CD4-positive, alpha-beta T cell (primary cell): Measurements from ENCODE around the gene CCDC185. TPM values are rescaled to one million over a fixed set of nuclear protein-coding genes. Genes with fewer than 3 reads are reported as not detected.

ENCODE experiments used
- ATAC-seq: fragments of 200-7000 bp; cut with Tn5 transposase; one replicate; pipeline ENCODE4 v1.10.0; 2022; ENCODE audit warnings: mild to moderate bottlenecking; ENCODE audit not compliant: poor library complexity
- CTCF ChIA-PET: fragments of 350-600 bp; sonication (Branson Sonifier 250); formaldehyde crosslinking; loops from one replicate; lab custom pipeline; 2021; ENCODE audit warnings: antibody characterized with exemption, inconsistent platforms; lab: Charles Lee
- POLR2A ChIA-PET: fragments of 350-600 bp; sonication (Branson Sonifier 250); formaldehyde crosslinking; loops from one replicate; lab custom pipeline; 2021; ENCODE audit warnings: antibody characterized with exemption, inconsistent platforms; lab: Charles Lee
- DNase-seq, 14 experiments: peaks; one replicate each; pipeline ENCODE4 v3.0.0-alpha.2; 2013 to 2020; ENCODE audit warnings: mixed read lengths in 2 of 14
- H3K27ac ChIP-seq, 2 donors: one replicate each; pipeline versions ENCODE4 v1.5.1 to v1.7.0; 2013; ENCODE audit warnings: low read length in 2 of 2, low read depth in 1 of 2, mild to moderate bottlenecking in 1 of 2
- H3K27me3 ChIP-seq, 2 experiments: 1 replicate in 1 of 2; 2 replicates in 1 of 2; pipeline versions ENCODE4 v1.6.1 to v1.7.0; 2013; ENCODE audit warnings: low read length in 2 of 2, control low read depth in 1 of 2, mild to moderate bottlenecking in 1 of 2, moderate library complexity in 1 of 2; ENCODE audit not compliant: insufficient read depth in 2 of 2, control insufficient read depth in 1 of 2
- H3K36me3 ChIP-seq: one replicate; pipeline ENCODE4 v1.6.1; 2013; ENCODE audit warnings: low read length, control low read depth; ENCODE audit not compliant: insufficient read depth
- H3K4me1 ChIP-seq: one replicate; pipeline ENCODE4 v1.6.1; 2013; ENCODE audit warnings: low read length, control low read depth; ENCODE audit not compliant: insufficient read depth
- H3K4me3 ChIP-seq: one replicate; pipeline ENCODE4 v1.5.1; 2013; ENCODE audit warnings: mild to moderate bottlenecking, low read length, moderate library complexity
- H3K9me3 ChIP-seq, 2 experiments: 1 replicate in 1 of 2; 2 replicates in 1 of 2; pipeline versions ENCODE4 v1.6.1 to v1.7.0; 2013; ENCODE audit warnings: low read length in 2 of 2, mild to moderate bottlenecking in 2 of 2, control low read depth in 1 of 2, moderate library complexity in 1 of 2; ENCODE audit not compliant: control insufficient read depth in 1 of 2, insufficient read depth in 1 of 2
- H3K27ac Mint-ChIP-seq: one replicate; pipeline ENCODE4 v1.8.0; 2020; ENCODE audit warnings: mixed read lengths
- H3K27me3 Mint-ChIP-seq: one replicate; pipeline ENCODE4 v1.8.0; 2021; ENCODE audit warnings: mixed read lengths
- H3K36me3 Mint-ChIP-seq: one replicate; pipeline ENCODE4 v1.8.0; 2021; ENCODE audit warnings: low read depth, mixed read lengths
- H3K4me1 Mint-ChIP-seq: one replicate; pipeline ENCODE4 v1.8.0; 2021; ENCODE audit warnings: low read depth, mixed read lengths
- H3K4me3 Mint-ChIP-seq: one replicate; pipeline ENCODE4 v1.8.0; 2020; ENCODE audit warnings: mild to moderate bottlenecking, mixed read lengths
- H3K9me3 Mint-ChIP-seq: one replicate; pipeline ENCODE4 v1.8.0; 2020; ENCODE audit warnings: mixed read lengths
- CTCF ChIP-seq: fragments of 200-600 bp; IDR thresholded peaks from one replicate; pipeline ENCODE4 v1.8.0; 2022; ENCODE audit warnings: antibody characterized with exemption, mild to moderate bottlenecking
- intact Hi-C, 2 experiments: fragments of 100-400 bp; cut with DNase I in 1 of 2; cut with micrococcal nuclease in 1 of 2; formaldehyde crosslinking; loops; one replicate each; pipeline versions ENCODE4 v1.15.1 to v1.9.0; 2023 to 2025; cut with DNase I, micrococcal nuclease
- total RNA-seq, 174 experiments: library from RNA in 2 of 174; stranded (reverse) in 2 of 174; gene quantifications; one replicate each; pipeline ENCODE4 v1.2.3 and lab custom pipeline; 2021 to 2026

CCDC185 gene
- total RNA-seq, 2 experiments from 2014 or later = not detected

- Histone ChIP-seq H3K4me1 (no peaks in the 10 kb centered on the region), H3K9me3 (no peaks in the 10 kb centered on the region), H3K4me3 (no peak overlapping the region), H3K27me3 (no peaks in the 10 kb centered on the region), H3K27ac (no peak overlapping the region), H3K36me3 (no peaks in the 10 kb centered on the region)
- peaks cover 7% of the 10 kb centered on the region for H3K9me3 Mint-ChIP-seq
- DNase-seq = no peak
- H3K27ac Mint-ChIP-seq = no peak overlapping the region
- CTCF ChIA-PET = no interaction called here
- POLR2A ChIA-PET = no interaction called here
- H3K36me3 Mint-ChIP-seq = no peaks in the 10 kb centered on the region
- ATAC-seq = no peak
- no peak for TF ChIP-seq CTCF
- no peak overlapping the region for H3K4me3 Mint-ChIP-seq
- intact Hi-C loops = no loop called here
- H3K4me1 Mint-ChIP-seq = peaks cover 10% of the 10 kb centered on the region
- H3K27me3 Mint-ChIP-seq = no peaks in the 10 kb centered on the region
Measured at GRCh38 chr1:223429821-223430220, 36.6 kb downstream of the CCDC185 start.

GRCh38 chr1:223430236-223430635, 37.0 kb downstream of the CCDC185 start:
- DNase-seq = no peak
- CTCF ChIA-PET = no interaction called here

GRCh38 chr1:223437151-223437550, 43.9 kb downstream of the CCDC185 start:
- no peak for DNase-seq
- POLR2A ChIA-PET = no interaction called here
- CTCF ChIA-PET = no interaction called here

More at GRCh38 chr1:223430236-223430635, 37.0 kb downstream of the CCDC185 start:
- Histone ChIP-seq H3K36me3 (no peaks in the 10 kb centered on the region), H3K4me3 (no peak overlapping the region), H3K27ac (no peak overlapping the region), H3K9me3 (no peaks in the 10 kb centered on the region), H3K4me1 (no peaks in the 10 kb centered on the region), H3K27me3 (no peaks in the 10 kb centered on the region)
- H3K36me3 Mint-ChIP-seq = no peaks in the 10 kb centered on the region
- peaks cover 7% of the 10 kb centered on the region for H3K9me3 Mint-ChIP-seq
- H3K27ac Mint-ChIP-seq = no peak overlapping the region
- no peak for ATAC-seq
- no peaks in the 10 kb centered on the region for H3K27me3 Mint-ChIP-seq
- H3K4me1 Mint-ChIP-seq = peaks cover 10% of the 10 kb centered on the region
- intact Hi-C loops = no loop called here
- H3K4me3 Mint-ChIP-seq = no peak overlapping the region
- POLR2A ChIA-PET = no interaction called here
- no peak for TF ChIP-seq CTCF

More at GRCh38 chr1:223437151-223437550, 43.9 kb downstream of the CCDC185 start:
- no peak overlapping the region for H3K4me3 Mint-ChIP-seq
- no peaks in the 10 kb centered on the region for H3K4me1 ChIP-seq
- no peak for TF ChIP-seq CTCF
- no peaks in the 10 kb centered on the region for H3K36me3 ChIP-seq
- H3K4me1 Mint-ChIP-seq = no peaks in the 10 kb centered on the region
- H3K27ac Mint-ChIP-seq = no peak overlapping the region
- ATAC-seq = no peak
- peaks cover 0 to 3% of the 10 kb centered on the region in 2 experiments for H3K9me3 ChIP-seq
- H3K4me3 ChIP-seq = no peak overlapping the region
- no peaks in the 10 kb centered on the region for H3K9me3 Mint-ChIP-seq
- no peaks in the 10 kb centered on the region for H3K27me3 ChIP-seq
- H3K27me3 Mint-ChIP-seq = no peaks in the 10 kb centered on the region
- no peak overlapping the region for H3K27ac ChIP-seq
- intact Hi-C loops = no loop called here
- no peaks in the 10 kb centered on the region for H3K36me3 Mint-ChIP-seq
